ENCODE measurements around the gene MAD1L1.

- no peak for TF ChIP-seq EP300 (IDR thresholded peaks at IDR 0.05)
- TF ChIP-seq POLR2AphosphoS5 (IDR thresholded peaks at IDR 0.05), result no peak
Measured at GRCh38 chr7:2038931-2039728, 193.6 kb downstream of the MAD1L1 start.
